Mesothelial cell of epicardium (in vitro differentiated cells): Measurements from ENCODE around the gene TCF3. TPM values are rescaled to one million over a fixed set of nuclear protein-coding genes. Genes with fewer than 3 reads are reported as not detected.

Experiments used
- DNase-seq, 2 experiments: peaks; one replicate each; pipeline ENCODE4 v3.0.0; 2021; ENCODE audit warnings: low spot score in 2 of 2; ENCODE audit not compliant: unreplicated experiment in 2 of 2
- H3K27ac Mint-ChIP-seq: 2 replicates; pipeline ENCODE4 v1.8.0; 2021; ENCODE audit warnings: mixed read lengths
- H3K27me3 Mint-ChIP-seq: 2 replicates; pipeline ENCODE4 v1.8.0; 2021; ENCODE audit warnings: low read depth, mixed read lengths
- H3K36me3 Mint-ChIP-seq: 2 replicates; pipeline ENCODE4 v1.8.0; 2021; ENCODE audit warnings: mixed read lengths
- H3K4me1 Mint-ChIP-seq: 2 replicates; pipeline ENCODE4 v1.8.0; 2021; ENCODE audit warnings: mixed read lengths
- H3K4me3 Mint-ChIP-seq: 2 replicates; pipeline ENCODE4 v1.8.0; 2021; ENCODE audit warnings: mild to moderate bottlenecking, moderate library complexity, mixed read lengths
- H3K9me3 Mint-ChIP-seq: 2 replicates; pipeline ENCODE4 v1.8.0; 2021; ENCODE audit warnings: mixed read lengths
- CTCF ChIP-seq: fragments of 200-600 bp; sonication (generic); IDR thresholded peaks from one replicate; pipeline ENCODE4 v1.5.0; 2021; ENCODE audit warnings: antibody characterized with exemption; ENCODE audit not compliant: unreplicated experiment
- total RNA-seq: library from RNA; stranded (reverse); gene quantifications from 3 replicates; pipeline ENCODE4 v1.2.1, GENCODE V29; 2021

TCF3 gene
- total RNA-seq, 1 donor from 2014 or later, result 227 TPM

DNA sequence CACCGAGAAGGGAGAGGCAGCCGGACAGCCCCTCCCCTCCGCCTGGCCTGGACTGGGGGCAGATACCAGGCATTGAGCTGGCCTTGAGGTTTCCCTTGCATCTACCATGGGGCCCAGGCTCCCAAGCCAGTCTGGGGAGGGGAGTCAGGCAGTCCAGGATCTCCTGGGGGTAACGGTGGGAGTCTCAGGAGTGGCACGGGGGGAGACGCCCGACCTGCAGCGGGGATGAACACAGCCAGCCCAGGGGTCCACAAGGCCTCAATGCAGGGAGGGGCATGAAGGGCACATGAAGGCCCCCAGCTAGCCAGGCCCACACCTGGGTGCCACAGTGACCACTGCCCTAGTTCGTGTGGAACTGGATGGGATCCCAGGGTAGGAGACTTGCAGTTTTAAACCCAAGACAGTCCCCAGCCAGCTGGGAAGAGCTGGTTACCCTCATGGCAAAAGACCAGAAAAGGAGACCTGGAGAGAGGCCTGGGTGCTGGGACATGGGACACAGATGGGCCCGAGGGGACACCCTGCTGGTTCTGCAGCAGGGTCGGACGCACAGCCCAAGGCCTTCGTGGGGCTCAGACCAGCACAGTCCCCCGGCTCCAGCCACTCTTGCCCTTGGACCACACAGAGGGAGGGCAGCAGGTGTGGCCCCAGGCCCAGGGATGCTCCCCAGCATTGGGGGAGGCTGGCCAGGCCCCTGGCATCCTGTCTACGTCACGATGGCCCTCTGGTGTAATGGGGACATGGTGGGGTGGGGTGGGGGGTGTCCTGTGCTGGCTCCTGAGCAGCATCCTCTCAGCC is 42.5 kb downstream of the TCF3 start:
- DNase-seq, result no peak
- peaks cover 18% of the 10 kb centered on the region for H3K36me3 Mint-ChIP-seq
- no peaks in the 10 kb centered on the region for H3K9me3 Mint-ChIP-seq
- no peaks in the 10 kb centered on the region for H3K27me3 Mint-ChIP-seq
- no peak overlapping the region for H3K4me3 Mint-ChIP-seq
- peaks cover 5% of the 10 kb centered on the region for H3K4me1 Mint-ChIP-seq
- H3K27ac Mint-ChIP-seq, result no peak overlapping the region
- no peak for TF ChIP-seq CTCF

DNA sequence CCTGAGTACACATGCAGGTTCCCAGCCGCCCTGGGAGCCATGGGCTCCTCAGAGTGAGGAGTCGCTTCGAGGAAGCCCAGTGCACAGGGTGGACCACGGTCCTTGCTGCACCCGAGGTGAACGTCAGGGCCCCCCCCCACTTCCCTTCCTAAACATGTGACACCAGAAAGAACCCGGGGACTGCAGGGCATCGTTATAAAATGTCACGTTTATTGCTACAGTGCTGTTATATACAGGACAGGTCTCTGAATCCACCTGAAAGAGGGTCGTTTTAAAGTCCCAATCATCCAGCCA is 43.4 kb downstream of the TCF3 start:
- no peak for DNase-seq
- TF ChIP-seq CTCF, result no peak
- Mint-ChIP-seq H3K4me3 (no peak overlapping the region), H3K27me3 (no peaks in the 10 kb centered on the region), H3K36me3 (peaks cover 11% of the 10 kb centered on the region), H3K4me1 (peaks cover 5% of the 10 kb centered on the region), H3K9me3 (no peaks in the 10 kb centered on the region), H3K27ac (no peak overlapping the region)

GRCh38 chr19:1608359-1609102 is 43.9 kb downstream of the TCF3 start:
- peaks cover 5% of the 10 kb centered on the region for H3K4me1 Mint-ChIP-seq
- H3K36me3 Mint-ChIP-seq, result peaks cover 9% of the 10 kb centered on the region
- no peak overlapping the region for H3K4me3 Mint-ChIP-seq
- no peak overlapping the region for H3K27ac Mint-ChIP-seq
- DNase-seq, result no peak
- no peaks in the 10 kb centered on the region for H3K9me3 Mint-ChIP-seq
- TF ChIP-seq CTCF, result no peak
- H3K27me3 Mint-ChIP-seq, result no peaks in the 10 kb centered on the region

- DNase-seq, result no peak
- Mint-ChIP-seq H3K9me3 (no peaks in the 10 kb centered on the region), H3K27me3 (no peaks in the 10 kb centered on the region), H3K4me1 (peaks cover 9% of the 10 kb centered on the region), H3K27ac (peak overlapping the region; percentile 98), H3K4me3 (peak overlapping the region; percentile 86), H3K36me3 (peaks cover 6% of the 10 kb centered on the region)
- TF ChIP-seq CTCF, result no peak
Observed at GRCh38 chr19:1606138-1606651, 46.2 kb downstream of the TCF3 start.

DNA sequence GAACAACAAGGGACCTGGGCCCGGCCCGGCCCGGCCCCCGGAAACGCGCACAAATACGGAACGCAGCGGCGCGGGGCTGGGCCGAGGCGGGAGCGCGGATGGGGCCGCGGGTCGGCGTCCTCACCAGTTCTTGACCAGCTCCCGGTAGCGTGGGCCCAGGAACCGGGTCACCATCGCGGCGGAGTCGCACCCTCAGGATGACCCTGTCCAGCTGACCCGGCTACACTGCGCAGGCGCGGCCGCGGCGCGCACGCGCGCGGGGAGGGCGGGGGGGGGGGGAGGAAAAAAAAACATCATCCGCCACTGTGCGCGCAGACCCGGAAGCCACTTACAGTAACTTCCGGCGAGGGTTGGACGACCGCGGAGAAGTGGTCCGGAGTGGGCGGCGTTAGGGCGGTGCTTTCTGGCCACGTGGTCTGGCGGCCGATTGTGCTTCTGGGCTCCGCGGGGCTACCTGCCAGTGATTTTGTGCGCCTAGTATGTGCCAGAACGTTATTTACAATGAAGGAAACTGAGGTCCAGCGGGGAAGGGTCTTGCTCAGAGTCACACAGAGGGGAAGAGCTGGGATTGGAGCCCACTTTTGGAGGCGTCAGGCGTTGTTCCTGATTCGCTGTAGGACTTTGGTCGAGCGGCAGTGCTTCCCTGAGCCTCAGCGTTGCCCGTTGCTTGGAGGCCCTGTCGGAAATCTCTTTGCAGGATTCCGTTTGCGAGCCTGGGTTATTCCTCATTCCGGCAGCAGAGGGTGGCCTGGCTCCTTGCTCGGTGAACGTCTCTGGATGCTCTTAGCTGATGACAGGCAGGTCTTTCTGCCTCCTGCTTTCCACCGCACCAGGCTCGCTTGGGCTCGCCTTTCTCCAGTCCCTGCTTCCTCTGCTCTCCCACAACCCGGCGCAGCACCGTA is 46.9 kb downstream of the TCF3 start, which contains the start of gene UQCR11:
Gene UQCR11 (minus strand): TSS at position 227 of the 902 bp plus-strand sequence. CDS start 53 bp downstream, at position 174.
- Mint-ChIP-seq H3K9me3 (no peaks in the 10 kb centered on the region), H3K36me3 (peaks cover 4% of the 10 kb centered on the region), H3K4me1 (peaks cover 9% of the 10 kb centered on the region), H3K27ac (peak within 1 kb of the TSS; percentile 98), H3K4me3 (peak within 1 kb of the TSS; percentile 86), H3K27me3 (no peaks in the 10 kb centered on the region)
- DNase-seq, result peak; percentile 87 to 91
- TF ChIP-seq CTCF, result peak; percentile 34
